Activated CD8-positive, alpha-beta T cell treated with anti-CD3 and anti-CD28 coated beads for 36 hours (primary cell): ENCODE measurements around the gene MAPK8IP3. TPM values are rescaled to one million over a fixed set of nuclear protein-coding genes. Genes with fewer than 3 reads are reported as not detected.

Experiments
- ATAC-seq: fragments of 200-7000 bp; cut with Tn5 transposase; one replicate; pipeline ENCODE4 v1.10.0; 2021; ENCODE audit warnings: mild to moderate bottlenecking, moderate library complexity
- CTCF ChIA-PET: fragments of 350-600 bp; sonication (Branson Sonifier 250); formaldehyde crosslinking; loops from one replicate; lab custom pipeline; 2021; ENCODE audit warnings: antibody characterized with exemption; lab: Charles Lee
- POLR2A ChIA-PET: fragments of 350-600 bp; sonication (Branson Sonifier 250); formaldehyde crosslinking; loops from one replicate; lab custom pipeline; 2021; ENCODE audit warnings: antibody characterized with exemption; lab: Charles Lee
- DNase-seq: peaks from one replicate; pipeline ENCODE4 v3.0.0-alpha.2; 2020
- H3K27ac Mint-ChIP-seq: one replicate; pipeline ENCODE4 v1.8.0; 2021; ENCODE audit warnings: mild to moderate bottlenecking, mixed read lengths
- H3K27me3 Mint-ChIP-seq: one replicate; pipeline ENCODE4 v1.8.0; 2021; ENCODE audit warnings: mixed read lengths
- H3K36me3 Mint-ChIP-seq: one replicate; pipeline ENCODE4 v1.8.0; 2021; ENCODE audit warnings: low read depth, mixed read lengths
- H3K4me1 Mint-ChIP-seq: one replicate; pipeline ENCODE4 v1.8.0; 2021; ENCODE audit warnings: low read depth, mixed read lengths
- H3K4me3 Mint-ChIP-seq: one replicate; pipeline ENCODE4 v1.8.0; 2021; ENCODE audit warnings: mild to moderate bottlenecking, moderate library complexity, mixed read lengths
- H3K9me3 Mint-ChIP-seq: one replicate; pipeline ENCODE4 v1.8.0; 2021; ENCODE audit warnings: mixed read lengths
- CTCF ChIP-seq: fragments of 200-600 bp; IDR thresholded peaks from one replicate; pipeline ENCODE4 v1.8.0; 2022; ENCODE audit warnings: antibody characterized with exemption, mild to moderate bottlenecking
- intact Hi-C: fragments of 100-400 bp; cut with micrococcal nuclease; formaldehyde crosslinking; loops from one replicate; pipeline ENCODE4 v1.10.0; 2022
- total RNA-seq, 2 experiments: library from RNA; stranded (reverse); gene quantifications; one replicate each; pipeline ENCODE4 v1.2.3, GENCODE V29; 2021

MAPK8IP3 gene
- total RNA-seq, 2 experiments from 2014 or later: 58.4 to 65.1 TPM

DNA sequence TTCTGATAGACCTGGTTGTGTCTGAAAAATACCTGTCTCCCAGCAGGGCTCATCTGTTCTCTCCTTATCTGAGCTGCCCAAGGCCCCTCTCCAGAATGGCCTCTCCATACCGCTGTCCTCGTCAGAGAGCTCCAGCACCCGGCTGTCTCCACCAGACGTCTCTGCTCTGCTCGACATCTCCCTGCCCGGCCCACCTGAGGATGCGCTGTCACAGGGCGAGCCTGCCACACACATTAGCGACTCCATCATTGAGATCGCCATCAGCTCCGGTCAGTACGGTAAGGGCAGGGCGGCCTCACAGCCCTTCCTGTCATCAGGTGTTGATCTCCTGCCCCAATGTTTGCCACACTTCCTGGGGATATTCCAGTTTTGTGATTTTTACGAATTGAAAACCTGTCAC lies 38.1 kb upstream of the MAPK8IP3 start:
- Mint-ChIP-seq H3K4me3 (no peak overlapping the region), H3K9me3 (no peaks in the 10 kb centered on the region), H3K27me3 (no peaks in the 10 kb centered on the region), H3K36me3 (peaks cover 31% of the 10 kb centered on the region), H3K27ac (no peak overlapping the region), H3K4me1 (no peaks in the 10 kb centered on the region)
- ChIA-PET POLR2A (interaction anchor here (0.9 kb wide), 1 partner anchor 10 kb away, joined by 4 read pairs; the partner anchor contains the start of gene JPT2), CTCF (no interaction called here)
- DNase-seq: no peak
- intact Hi-C loops: no loop called here
- no peak for TF ChIP-seq CTCF
- no peak for ATAC-seq

GRCh38 chr16:1668612-1669319 lies 37.2 kb upstream of the MAPK8IP3 start:
- H3K36me3 Mint-ChIP-seq: peaks cover 33% of the 10 kb centered on the region

GRCh38 chr16:1669698-1670097 lies 36.3 kb upstream of the MAPK8IP3 start:
- POLR2A ChIA-PET: interaction anchor here (0.6 kb wide), 1 partner anchor 102 kb away, joined by 3 read pairs; no protein-coding TSS in a partner anchor
- no peaks in the 10 kb centered on the region for H3K4me1 Mint-ChIP-seq
- no peak for ATAC-seq
- no peaks in the 10 kb centered on the region for H3K9me3 Mint-ChIP-seq
- H3K36me3 Mint-ChIP-seq: peaks cover 38% of the 10 kb centered on the region
- TF ChIP-seq CTCF: no peak
- no peak overlapping the region for H3K4me3 Mint-ChIP-seq
- H3K27me3 Mint-ChIP-seq: no peaks in the 10 kb centered on the region
- no peak overlapping the region for H3K27ac Mint-ChIP-seq
- CTCF ChIA-PET: no interaction called here
- DNase-seq: no peak
- intact Hi-C loops: no loop called here

More at GRCh38 chr16:1668612-1669319, 37.2 kb upstream of the MAPK8IP3 start:
- no peak for ATAC-seq
- no peak for TF ChIP-seq CTCF
- ChIA-PET POLR2A (no interaction called here), CTCF (no interaction called here)
- Mint-ChIP-seq H3K27me3 (no peaks in the 10 kb centered on the region), H3K27ac (no peak overlapping the region), H3K4me3 (no peak overlapping the region), H3K4me1 (no peaks in the 10 kb centered on the region), H3K9me3 (no peaks in the 10 kb centered on the region)
- DNase-seq: no peak
- intact Hi-C loops: no loop called here

- Mint-ChIP-seq H3K9me3 (no peaks in the 10 kb centered on the region), H3K27me3 (no peaks in the 10 kb centered on the region), H3K4me3 (no peak overlapping the region), H3K4me1 (no peaks in the 10 kb centered on the region), H3K36me3 (peaks cover 35% of the 10 kb centered on the region), H3K27ac (no peak overlapping the region)
- intact Hi-C loops: no loop called here
- TF ChIP-seq CTCF: no peak
- ChIA-PET POLR2A (no interaction called here), CTCF (no interaction called here)
- ATAC-seq (no peak), DNase-seq (no peak)
These were observed 35.6 kb upstream of the MAPK8IP3 start for GRCh38 chr16:1670371-1670770.

- DNase-seq (no peak), ATAC-seq (no peak)
- no peak overlapping the region for H3K4me3 Mint-ChIP-seq
- H3K4me1 Mint-ChIP-seq: no peaks in the 10 kb centered on the region
- no peaks in the 10 kb centered on the region for H3K27me3 Mint-ChIP-seq
- CTCF ChIA-PET: no interaction called here
- POLR2A ChIA-PET: no interaction called here
- intact Hi-C loops: no loop called here
- TF ChIP-seq CTCF: no peak
- no peak overlapping the region for H3K27ac Mint-ChIP-seq
- H3K36me3 Mint-ChIP-seq: peaks cover 35% of the 10 kb centered on the region
- H3K9me3 Mint-ChIP-seq: no peaks in the 10 kb centered on the region
These were observed 35.1 kb upstream of the MAPK8IP3 start for GRCh38 chr16:1670866-1671265.
